Gastrocnemius medialis (tissue), 4 donors: ENCODE data around the gene BCL7A. TPM values are rescaled to one million over a fixed set of nuclear protein-coding genes. Genes with fewer than 3 reads are reported as not detected.

Experiments
- ATAC-seq, 2 donors: fragments of 150-250 bp; one replicate each; pipeline ENCODE4 v1.9.1; 2016
- DNase-seq, 2 donors: peaks; one replicate each; pipeline ENCODE4 v3.0.0-alpha.2; 2019
- H3K27ac ChIP-seq, 4 donors: fragments of 200-600 bp; sonication (generic); 1 replicate in 1 of 4; 2 replicates in 3 of 4; pipeline ENCODE4 v1.5.1; 2016 to 2018; ENCODE audit warnings: mild to moderate bottlenecking in 2 of 4, moderate library complexity in 1 of 4
- H3K27me3 ChIP-seq, 3 donors: fragments of 200-600 bp; sonication (generic) in 2 of 3; 1 replicate in 1 of 3; 2 replicates in 2 of 3; pipeline versions ENCODE4 v1.5.1 to v1.6.0; 2016 to 2019; ENCODE audit warnings: mild to moderate bottlenecking in 1 of 3, moderate library complexity in 1 of 3
- H3K36me3 ChIP-seq, 2 donors: fragments of 200-600 bp; sonication (generic) in 1 of 2; one replicate each; pipeline ENCODE4 v1.5.1; 2017 to 2018
- H3K4me1 ChIP-seq, 2 donors: fragments of 200-600 bp; sonication (generic) in 1 of 2; one replicate each; pipeline ENCODE4 v1.5.1; 2016 to 2017; ENCODE audit warnings: mild to moderate bottlenecking in 2 of 2
- H3K4me3 ChIP-seq, 4 donors: fragments of 200-600 bp; sonication (generic) in 3 of 4; 1 replicate in 1 of 4; 2 replicates in 3 of 4; pipeline ENCODE4 v1.5.1; 2016 to 2019; ENCODE audit warnings: mild to moderate bottlenecking in 2 of 4
- H3K9me3 ChIP-seq, 3 donors: fragments of 200-600 bp; sonication (generic) in 2 of 3; 1 replicate in 1 of 3; 2 replicates in 2 of 3; pipeline ENCODE4 v1.5.1; 2016 to 2019
- CTCF ChIP-seq, 5 experiments: fragments of 450-650 bp in 3 of 5; fragments of 200-600 bp in 2 of 5; sonication (generic) in 2 of 5; IDR thresholded peaks in 4 of 5; conservative IDR thresholded peaks in 1 of 5; 1 replicate in 4 of 5; 2 replicates in 1 of 5; pipeline ENCODE4 v1.5.1; 2016 to 2019; ENCODE audit warnings: antibody characterized with exemption in 5 of 5, mild to moderate bottlenecking in 3 of 5, moderate library complexity in 3 of 5
- POLR2A ChIP-seq, 2 donors: fragments of 450-650 bp; IDR thresholded peaks; one replicate each; pipeline ENCODE4 v1.6.1; 2017; ENCODE audit warnings: antibody characterized with exemption in 2 of 2, mild to moderate bottlenecking in 2 of 2, moderate library complexity in 2 of 2
- in situ Hi-C, 4 donors: fragments of 200-750 bp; cut with MboI; loops; one replicate each; pipeline versions ENCODE4 v1.15.0 to v1.8.0; 2017; ENCODE audit warnings: low sequenced_read_pairs in 4 of 4
- intact Hi-C: fragments of 100-400 bp; cut with DNase I; formaldehyde crosslinking; loops from one replicate; pipeline ENCODE4 v1.15.1; 2023; ENCODE audit warnings: low total_unique reads
- total RNA-seq, 4 donors: library from RNA; depleted of rRNA; stranded (reverse); fragments of >200 nt; gene quantifications; one replicate each; pipeline versions ENCODE4 v1.1.0 to v1.2.3, GENCODE V29; 2016

BCL7A gene
- total RNA-seq, 4 donors from 2014 or later: 9.8 to 23.5 (median 13.7) TPM

DNA sequence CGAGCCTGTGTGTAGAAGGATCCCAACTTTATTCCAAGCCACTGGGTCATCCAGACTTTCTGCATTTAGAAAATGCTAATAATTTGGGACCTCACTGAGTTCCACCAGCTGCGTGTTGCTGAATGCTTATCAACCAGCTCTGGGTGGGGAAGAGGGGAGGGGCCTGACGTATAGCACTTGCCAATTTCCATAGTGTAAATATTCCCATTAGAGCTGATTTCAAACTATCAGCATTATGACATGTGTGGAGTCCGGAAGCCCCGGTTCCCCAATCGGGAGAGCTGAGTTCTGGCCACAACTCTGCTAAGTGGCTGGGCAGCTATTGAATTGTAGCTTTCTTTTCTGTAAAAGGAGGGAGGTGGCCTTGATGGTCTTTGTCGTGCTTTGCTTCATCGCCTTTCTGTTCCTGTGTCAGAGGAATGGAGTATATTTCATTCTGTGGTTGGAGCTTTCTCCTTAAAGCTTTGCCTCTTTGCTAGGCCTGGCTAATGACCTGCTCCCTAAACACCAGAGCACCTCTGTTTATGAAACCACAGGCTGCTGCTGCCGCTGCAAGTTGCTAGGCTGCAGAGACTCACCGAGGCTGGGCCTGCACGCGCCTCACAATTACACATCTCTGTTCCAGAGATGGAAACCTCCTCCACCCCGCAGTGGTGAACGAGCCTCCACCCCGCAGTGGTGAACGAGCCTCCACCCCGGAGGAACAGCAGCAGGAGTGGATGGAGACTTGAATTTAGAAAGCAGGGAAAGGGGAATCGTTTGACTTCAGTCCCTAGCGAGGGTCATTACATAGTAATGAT is 7.7 kb upstream of the BCL7A start:
- no peak for ATAC-seq
- DNase-seq: no peak
- no peak overlapping the region for H3K4me3 ChIP-seq
- no peak overlapping the region for H3K27ac ChIP-seq
- in situ Hi-C loops (no loop called here), intact Hi-C loops (no loop called here)
- no peaks in the 10 kb centered on the region for H3K36me3 ChIP-seq
- no peak for TF ChIP-seq POLR2A (IDR thresholded peaks at IDR 0.05)
- no peak for TF ChIP-seq CTCF (IDR thresholded peaks at IDR 0.05 in 4 of 5, conservative IDR thresholded peaks at IDR 0.05 in 1 of 5)
- peaks cover 0 to 5% of the 10 kb centered on the region in 2 donors for H3K4me1 ChIP-seq
- H3K27me3 ChIP-seq: no peaks in the 10 kb centered on the region
- H3K9me3 ChIP-seq: no peaks in the 10 kb centered on the region

DNA sequence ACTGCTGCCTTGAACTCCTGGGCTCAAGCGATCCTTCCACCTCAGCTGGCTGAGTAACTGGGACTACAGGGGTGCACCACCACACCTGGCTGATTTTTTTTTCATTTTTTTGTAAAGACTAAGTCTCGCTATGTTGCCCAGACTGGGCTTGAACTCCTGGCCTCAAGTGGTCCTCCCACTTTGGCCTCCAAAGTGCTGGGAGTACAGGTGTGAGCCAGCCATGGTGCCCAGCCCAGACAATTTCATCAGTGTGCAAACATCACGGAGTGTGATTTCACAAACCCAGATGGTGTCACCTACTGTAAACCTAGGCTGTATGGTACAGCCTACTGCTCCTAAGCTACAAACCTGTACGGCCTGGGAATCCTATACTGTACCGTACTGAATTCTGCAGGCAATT is 6.9 kb upstream of the BCL7A start:
- intact Hi-C loops: no loop called here
- no peaks in the 10 kb centered on the region for H3K4me1 ChIP-seq
- TF ChIP-seq CTCF (IDR thresholded peaks at IDR 0.05 in 4 of 5, conservative IDR thresholded peaks at IDR 0.05 in 1 of 5) (no peak), POLR2A (IDR thresholded peaks at IDR 0.05) (no peak)
- no peak for ATAC-seq
- in situ Hi-C loops: no loop called here
- DNase-seq: no peak
- no peak overlapping the region for H3K4me3 ChIP-seq
- no peaks in the 10 kb centered on the region for H3K9me3 ChIP-seq
- no peaks in the 10 kb centered on the region for H3K27me3 ChIP-seq
- H3K36me3 ChIP-seq: no peaks in the 10 kb centered on the region
- no peak overlapping the region for H3K27ac ChIP-seq

DNA sequence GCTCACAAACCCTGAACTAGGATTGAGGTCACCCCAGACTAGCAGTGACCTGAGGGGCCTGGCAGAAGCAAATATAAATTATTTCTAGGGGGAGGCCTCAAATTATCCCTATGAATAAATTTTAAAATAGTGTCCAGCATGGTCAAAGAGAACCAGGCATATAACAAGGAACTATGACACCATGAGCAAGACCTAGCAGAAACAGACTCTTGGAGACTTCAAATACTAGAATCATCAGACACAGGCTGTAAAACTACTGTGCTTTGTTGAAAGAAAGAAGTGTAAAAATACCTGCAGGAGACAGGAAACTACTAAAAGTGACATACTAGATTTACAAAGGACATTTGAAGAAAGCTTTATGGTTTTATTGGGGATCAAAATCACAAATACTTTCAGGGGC is 3.2 kb upstream of the BCL7A start:
- H3K4me3 ChIP-seq: no peak overlapping the region
- H3K36me3 ChIP-seq: no peaks in the 10 kb centered on the region
- no peaks in the 10 kb centered on the region for H3K9me3 ChIP-seq
- in situ Hi-C loops (no loop called here), intact Hi-C loops (no loop called here)
- DNase-seq (no peak), ATAC-seq (no peak)
- TF ChIP-seq POLR2A (IDR thresholded peaks at IDR 0.05) (no peak), CTCF (IDR thresholded peaks at IDR 0.05 in 4 of 5, conservative IDR thresholded peaks at IDR 0.05 in 1 of 5) (no peak)
- H3K27ac ChIP-seq: no peak overlapping the region
- H3K4me1 ChIP-seq: peaks cover 6 to 13% of the 10 kb centered on the region in 2 donors
- H3K27me3 ChIP-seq: no peaks in the 10 kb centered on the region

GRCh38 chr12:122018937-122019336 is 2.7 kb upstream of the BCL7A start:
- no peaks in the 10 kb centered on the region for H3K9me3 ChIP-seq

More at GRCh38 chr12:122018937-122019336, 2.7 kb upstream of the BCL7A start:
- Histone ChIP-seq H3K4me3 (no peak overlapping the region), H3K27ac (no peak overlapping the region), H3K4me1 (peaks cover 8 to 18% of the 10 kb centered on the region in 2 donors), H3K27me3 (no peaks in the 10 kb centered on the region), H3K36me3 (no peaks in the 10 kb centered on the region)
- intact Hi-C loops (no loop called here), in situ Hi-C loops (no loop called here)
- ATAC-seq: no peak
- no peak for DNase-seq
- TF ChIP-seq CTCF (IDR thresholded peaks at IDR 0.05 in 4 of 5, conservative IDR thresholded peaks at IDR 0.05 in 1 of 5): no peak
